NOMO-1 (cell line): ENCODE results near the gene NADK.

Source experiments
- DNase-seq, 2 experiments: peaks; one replicate each; lab custom pipeline; 2025; ENCODE audit not compliant: unreplicated experiment in 2 of 2; lab: John Stamatoyannopoulos, UW

NADK gene

GRCh38 chr1:1788136-1788535, 9.9 kb upstream of the NADK start:
- no peak for DNase-seq

- DNase-seq: no peak
These were observed 8.8 kb upstream of the NADK start for GRCh38 chr1:1786836-1787605.

GRCh38 chr1:1785666-1786065, 7.4 kb upstream of the NADK start:
- DNase-seq: no peak

GRCh38 chr1:1784933-1785332, 6.7 kb upstream of the NADK start:
- DNase-seq: no peak

GRCh38 chr1:1783320-1783719, 5.0 kb upstream of the NADK start:
- no peak for DNase-seq

- DNase-seq: peak; percentile 83 to 92
These were observed 4.3 kb upstream of the NADK start for GRCh38 chr1:1782399-1783221.

GRCh38 chr1:1781526-1781903, 3.2 kb upstream of the NADK start:
- no peak for DNase-seq

GRCh38 chr1:1780598-1781525, 2.6 kb upstream of the NADK start:
- peak in 1 of 2 experiments; percentile 23 for DNase-seq

GRCh38 chr1:1779691-1780597, 1.7 kb upstream of the NADK start:
- peak; percentile 84 to 94 for DNase-seq

GRCh38 chr1:1779320-1779675, 1.0 kb upstream of the NADK start:
- DNase-seq: no peak

GRCh38 chr1:1778663-1779319, 521 bp upstream of the NADK start:
- peak; percentile 93 to 94 for DNase-seq

- no peak for DNase-seq
These were observed 729 bp downstream of the NADK start for GRCh38 chr1:1777583-1777899.

GRCh38 chr1:1776672-1777582, 1.3 kb downstream of the NADK start:
- DNase-seq: no peak

- DNase-seq: peak; percentile 50 to 53
These were observed 2.7 kb downstream of the NADK start for GRCh38 chr1:1775327-1776226.

- DNase-seq: no peak
These were observed 4.4 kb downstream of the NADK start for GRCh38 chr1:1773874-1774273.

GRCh38 chr1:1771096-1771495, 7.2 kb downstream of the NADK start:
- DNase-seq: no peak

- DNase-seq: no peak
These were observed 8.2 kb downstream of the NADK start for GRCh38 chr1:1770102-1770501.
